ENCODE results near the gene KRT23. TPM values are rescaled to one million over a fixed set of nuclear protein-coding genes. Genes with fewer than 3 reads are reported as not detected.

KRT23 gene
- total RNA-seq, 1 donor from 2014 or later: 25.9 TPM

DNA sequence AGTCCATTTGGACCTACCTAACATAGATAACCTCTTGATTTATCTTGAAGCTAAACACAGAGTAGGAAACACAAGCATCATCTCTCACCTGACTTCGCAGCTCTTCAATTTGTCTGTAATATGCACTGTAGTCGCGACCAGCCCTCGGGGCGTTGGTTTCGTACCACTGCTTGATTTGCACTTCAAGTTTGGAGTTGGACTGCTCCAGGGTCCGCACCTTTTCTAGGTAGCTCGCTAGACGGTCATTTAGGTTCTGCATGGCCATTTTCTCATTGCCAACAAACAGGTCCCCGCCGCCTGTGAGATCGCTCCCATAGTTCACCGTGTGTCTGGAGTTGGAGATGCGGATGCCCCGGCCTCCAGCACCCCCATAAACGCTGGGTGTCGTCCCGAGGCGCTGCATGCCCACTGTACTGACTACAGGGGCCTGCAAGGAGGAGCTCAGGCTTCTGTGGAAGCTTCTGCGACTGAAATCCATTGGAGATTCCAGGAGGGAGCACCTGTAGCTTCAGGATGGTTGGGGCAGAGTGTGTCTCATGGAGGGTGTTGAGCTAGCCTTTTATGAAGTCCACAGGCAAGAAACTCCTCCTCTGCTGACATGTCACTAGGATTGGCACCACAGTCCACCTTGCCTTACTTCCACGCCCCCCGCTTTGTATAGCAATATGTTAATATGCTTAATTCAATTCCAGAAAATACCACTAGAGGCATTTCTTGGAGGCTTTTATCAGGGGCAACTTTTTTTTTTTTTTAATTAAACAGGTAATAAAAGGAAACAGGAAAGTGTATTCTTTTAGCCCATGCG, 52.5 kb downstream of the KRT23 start, which contains the start of gene KRT20:
Gene KRT20 (minus strand): TSS at position 535 of the 805 bp plus-strand sequence. CDS start 57 bp downstream, at position 478.
- no peak for DNase-seq (ENCODE audit: low read depth)
- Histone ChIP-seq H3K27me3 (ENCODE audit: control insufficient read depth, insufficient read depth, low read length) (no peaks in the 10 kb centered on the region), H3K4me3 (ENCODE audit: low read depth, low read length) (no peak within 1 kb of the TSS), H3K36me3 (ENCODE audit: control insufficient read depth, insufficient read depth, low read length) (no peaks in the 10 kb centered on the region)
- TF ChIP-seq, protein P1, sequence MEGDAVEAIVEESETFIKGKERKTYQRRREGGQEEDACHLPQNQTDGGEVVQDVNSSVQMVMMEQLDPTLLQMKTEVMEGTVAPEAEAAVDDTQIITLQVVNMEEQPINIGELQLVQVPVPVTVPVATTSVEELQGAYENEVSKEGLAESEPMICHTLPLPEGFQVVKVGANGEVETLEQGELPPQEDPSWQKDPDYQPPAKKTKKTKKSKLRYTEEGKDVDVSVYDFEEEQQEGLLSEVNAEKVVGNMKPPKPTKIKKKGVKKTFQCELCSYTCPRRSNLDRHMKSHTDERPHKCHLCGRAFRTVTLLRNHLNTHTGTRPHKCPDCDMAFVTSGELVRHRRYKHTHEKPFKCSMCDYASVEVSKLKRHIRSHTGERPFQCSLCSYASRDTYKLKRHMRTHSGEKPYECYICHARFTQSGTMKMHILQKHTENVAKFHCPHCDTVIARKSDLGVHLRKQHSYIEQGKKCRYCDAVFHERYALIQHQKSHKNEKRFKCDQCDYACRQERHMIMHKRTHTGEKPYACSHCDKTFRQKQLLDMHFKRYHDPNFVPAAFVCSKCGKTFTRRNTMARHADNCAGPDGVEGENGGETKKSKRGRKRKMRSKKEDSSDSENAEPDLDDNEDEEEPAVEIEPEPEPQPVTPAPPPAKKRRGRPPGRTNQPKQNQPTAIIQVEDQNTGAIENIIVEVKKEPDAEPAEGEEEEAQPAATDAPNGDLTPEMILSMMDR (IDR thresholded peaks at IDR 0.05; ENCODE audit: insufficient read depth, low read length, poor library complexity, severe bottlenecking): no peak

DNA sequence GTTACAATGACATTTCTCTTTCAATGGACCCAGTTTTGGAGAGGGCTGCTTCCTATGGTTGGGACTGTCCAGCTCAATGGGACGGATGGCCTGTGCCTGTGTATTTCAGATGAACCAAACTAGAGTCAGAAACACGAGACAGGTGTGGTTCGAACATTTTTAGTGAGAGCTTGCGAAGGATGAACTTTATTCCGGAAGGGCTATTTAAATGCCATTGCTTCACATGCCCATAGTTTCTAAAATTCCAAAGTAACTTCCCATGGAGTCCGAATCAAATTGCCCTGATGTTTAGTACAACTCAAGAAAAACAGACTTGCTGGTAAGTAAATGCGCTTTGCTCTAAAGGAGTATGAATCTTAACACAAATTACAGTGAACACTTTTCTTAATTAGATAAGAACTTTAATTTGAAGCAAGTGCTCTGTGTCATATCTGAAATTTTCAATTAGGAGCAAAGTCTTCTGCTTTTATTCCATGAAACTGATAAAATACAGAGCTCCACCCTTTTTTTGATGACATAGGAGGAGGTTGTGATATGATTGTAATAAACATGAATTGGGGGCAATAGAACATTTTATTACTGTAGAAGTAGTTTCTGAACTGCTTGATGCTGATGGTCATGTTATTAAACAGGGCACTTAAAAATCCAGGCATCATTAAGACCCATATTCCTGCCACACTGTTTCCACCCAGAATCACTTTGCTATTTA, 53.7 kb downstream of the KRT23 start:
- TF ChIP-seq, protein P1 (IDR thresholded peaks at IDR 0.05; ENCODE audit: insufficient read depth, low read length, poor library complexity, severe bottlenecking): no peak
- Histone ChIP-seq H3K4me3 (ENCODE audit: low read depth, low read length) (no peak overlapping the region), H3K27me3 (ENCODE audit: control insufficient read depth, insufficient read depth, low read length) (no peaks in the 10 kb centered on the region), H3K36me3 (ENCODE audit: control insufficient read depth, insufficient read depth, low read length) (no peaks in the 10 kb centered on the region)
- DNase-seq (ENCODE audit: low read depth): no peak

DNA sequence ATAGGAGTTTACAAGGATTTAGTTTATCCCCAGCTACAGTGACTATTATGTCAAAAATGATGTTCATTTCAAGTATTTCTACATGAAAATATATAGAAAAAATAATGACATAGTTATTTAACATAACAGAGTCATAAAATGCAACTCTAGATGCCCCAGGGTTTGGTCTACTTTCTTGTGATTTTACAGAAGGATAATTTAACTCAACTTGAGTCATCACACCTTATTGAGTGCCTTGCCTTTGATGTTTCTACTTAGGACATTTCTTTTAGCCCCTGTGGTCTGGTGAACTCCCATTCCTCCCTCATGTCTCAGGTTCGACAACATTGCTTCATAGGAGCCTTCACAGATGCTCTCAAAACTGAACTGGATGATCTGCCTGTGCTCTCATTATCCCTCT, 54.4 kb downstream of the KRT23 start:
- no peaks in the 10 kb centered on the region for H3K36me3 ChIP-seq (ENCODE audit: control insufficient read depth, insufficient read depth, low read length)
- DNase-seq (ENCODE audit: low read depth): no peak
- TF ChIP-seq, protein P1 (IDR thresholded peaks at IDR 0.05; ENCODE audit: insufficient read depth, low read length, poor library complexity, severe bottlenecking): no peak
- no peaks in the 10 kb centered on the region for H3K27me3 ChIP-seq (ENCODE audit: control insufficient read depth, insufficient read depth, low read length)
- H3K4me3 ChIP-seq (ENCODE audit: low read depth, low read length): no peak overlapping the region

DNA sequence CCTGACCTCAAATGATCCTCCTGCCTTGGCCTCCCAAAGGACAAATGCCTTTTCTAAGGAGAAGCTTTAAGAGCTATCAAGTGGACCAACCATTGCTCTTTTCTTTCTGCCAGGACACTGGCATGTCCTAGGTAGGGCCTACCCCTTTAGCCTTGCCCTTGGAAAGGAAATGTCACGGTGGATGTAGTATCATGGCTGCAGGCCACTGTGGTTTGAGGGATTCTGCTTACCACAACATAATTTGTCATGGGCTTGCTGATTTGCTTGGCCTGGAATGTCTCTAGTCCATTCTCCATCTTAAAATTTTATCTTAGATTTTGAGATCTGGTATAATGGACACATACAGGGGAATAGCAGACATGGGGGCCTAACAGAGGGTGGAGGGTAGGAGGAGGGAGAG, 58.4 kb downstream of the KRT23 start:
- Histone ChIP-seq H3K27me3 (ENCODE audit: control insufficient read depth, insufficient read depth, low read length) (no peaks in the 10 kb centered on the region), H3K36me3 (ENCODE audit: control insufficient read depth, insufficient read depth, low read length) (no peaks in the 10 kb centered on the region), H3K4me3 (ENCODE audit: low read depth, low read length) (no peak overlapping the region)
- TF ChIP-seq, protein P1 (IDR thresholded peaks at IDR 0.05; ENCODE audit: insufficient read depth, low read length, poor library complexity, severe bottlenecking): no peak
- DNase-seq (ENCODE audit: low read depth): no peak

DNA sequence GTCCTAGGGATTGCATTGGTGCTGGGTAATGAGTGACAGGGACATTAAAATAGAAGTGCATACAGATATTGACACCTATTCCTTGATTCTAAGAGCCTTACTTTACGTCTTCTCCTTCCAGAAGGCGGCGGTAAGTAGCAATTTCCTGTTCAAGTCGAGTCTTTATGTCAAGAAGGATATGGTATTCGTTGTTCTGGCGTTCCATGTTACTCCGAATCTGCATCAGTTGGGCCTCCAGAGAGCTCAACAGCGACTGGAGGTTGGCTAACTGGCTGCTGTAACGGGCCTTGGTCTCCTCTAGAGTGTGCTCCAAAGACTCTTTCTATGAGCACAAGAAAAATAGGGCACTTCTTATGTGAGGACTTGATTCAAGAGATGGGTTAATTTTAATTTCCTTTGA, 59.4 kb downstream of the KRT23 start:
- Histone ChIP-seq H3K27me3 (ENCODE audit: control insufficient read depth, insufficient read depth, low read length) (no peaks in the 10 kb centered on the region), H3K4me3 (ENCODE audit: low read depth, low read length) (no peak overlapping the region), H3K36me3 (ENCODE audit: control insufficient read depth, insufficient read depth, low read length) (no peaks in the 10 kb centered on the region)
- DNase-seq (ENCODE audit: low read depth): no peak
- TF ChIP-seq, protein P1 (IDR thresholded peaks at IDR 0.05; ENCODE audit: insufficient read depth, low read length, poor library complexity, severe bottlenecking): no peak

Data from kidney epithelial cell (primary cell).